C4-2B (cell line): ENCODE measurements around the gene TOLLIP.

ENCODE experiments used
- CTCF ChIP-seq: fragments of 450-650 bp; conservative IDR thresholded peaks from 2 replicates; pipeline ENCODE4 v1.5.1; 2017; ENCODE audit warnings: mild to moderate bottlenecking
- ZFX ChIP-seq: fragments of 450-650 bp; IDR thresholded peaks from 2 replicates; pipeline ENCODE4 v1.6.1; 2017

- TF ChIP-seq CTCF (no peak), ZFX (no peak)
These were observed 46.6 kb upstream of the TOLLIP start for GRCh38 chr11:1356007-1356435.
